H1 (cell line): ENCODE data around the gene UFSP2. TPM values are rescaled to one million over a fixed set of nuclear protein-coding genes. Genes with fewer than 3 reads are reported as not detected.

ENCODE experiments used
- CHD7 ChIP-seq: fragments of 300-600 bp; sonication (generic); IDR thresholded peaks from 2 replicates; pipeline ENCODE4 v1.7.1; 2012; ENCODE audit warnings: low read length, moderate library complexity, mild to moderate bottlenecking, inconsistent platforms; ENCODE audit not compliant: insufficient replicate concordance
- CREB1 ChIP-seq: IDR thresholded peaks from 2 replicates; pipeline ENCODE4 v1.6.1; 2012; ENCODE audit warnings: inconsistent platforms
- MAX ChIP-seq: IDR thresholded peaks from 2 replicates; pipeline ENCODE4 v1.6.1; 2012; ENCODE audit warnings: inconsistent platforms
- TBP ChIP-seq: IDR thresholded peaks from 2 replicates; pipeline ENCODE4 v1.6.1; 2011; ENCODE audit warnings: low read depth, low read length, improper control_type of control experiment
- polyA plus RNA-seq, 7 experiments: library from polyadenylated mRNA; depleted of rRNA in 3 of 7; stranded (reverse) in 5 of 7; unstranded in 2 of 7; fragments of >200 nt in 5 of 7; fragments of 200-250 nt in 2 of 7; gene quantifications; 1 replicate in 5 of 7; 2 replicates in 1 of 7; 4 replicates in 1 of 7; pipeline versions ENCODE4 v1.2.1 to v1.2.3, GENCODE V29; 2011 to 2013; ENCODE audit warnings: missing spikeins in 2 of 7, mixed read lengths in 2 of 7
- total RNA-seq: library from RNA; stranded (reverse); fragmentation: NEBNext Ultra II Directional; extraction: Animal tissue kit (Norgen Biotek cat#: 25700); gene quantifications from 2 replicates; pipeline ENCODE4 v1.2.1, GENCODE V29; 2021

UFSP2 gene
- total and polyA plus RNA-seq, 2 of the 8 experiments (the other 6 are each of a cell fraction or from before 2014, with no cell fraction given) = 22.9 to 26.0 TPM

DNA sequence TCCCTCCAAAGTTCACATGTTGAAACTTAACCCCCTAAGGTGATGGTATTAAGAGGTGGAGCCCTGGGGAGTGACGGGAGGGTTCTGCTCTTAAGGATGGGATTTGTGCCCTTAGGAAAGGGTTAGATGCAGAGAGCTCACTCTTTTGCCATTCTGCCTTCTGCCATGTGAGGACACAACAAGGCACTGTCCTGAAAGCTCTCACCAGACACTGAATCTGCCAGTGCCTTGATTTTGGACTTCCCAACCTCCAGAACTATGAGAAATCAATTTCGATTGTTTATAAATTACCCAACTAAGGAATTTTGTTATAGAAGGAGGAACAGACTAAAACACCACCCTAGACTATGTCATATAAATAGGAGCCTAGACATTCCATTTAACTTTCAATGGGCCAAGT, 41.7 kb downstream of the UFSP2 start (continued):
- no peak for TF ChIP-seq MAX
- no peak for TF ChIP-seq CREB1
- TF ChIP-seq CHD7 = no peak
- no peak for TF ChIP-seq TBP
- TF ChIP-seq, all 59 proteins: peak for 0
